ENCODE data around the gene MERTK.

- no peak for TF ChIP-seq CTCF (conservative IDR thresholded peaks at IDR 0.05; ENCODE audit: low read depth, low read length)
- TF ChIP-seq EZH2 (IDR thresholded peaks at IDR 0.05; ENCODE audit: low read length, unreplicated experiment): no peak
Observed at GRCh38 chr2:111905990-111906735, 7.8 kb downstream of the MERTK start.
